Activated T-cell treated with anti-CD3 and anti-CD28 coated beads, Interleukin-2, amount 50 U/mL, for 1 hour (primary cell): Measurements from ENCODE around the gene SCG2.
"Not testable (repeated sequence)": the region's sequence is repeated elsewhere in the genome, so short reads cannot be mapped to it uniquely, and the experiment has no call there.

ENCODE experiments used
- DNase-seq: peaks from one replicate; pipeline ENCODE4 v3.0.0-alpha.2; 2020

The SCG2 gene

GRCh38 chr2:223607476-223607875, 5.3 kb upstream of the SCG2 start:
- no peak for DNase-seq

DNA sequence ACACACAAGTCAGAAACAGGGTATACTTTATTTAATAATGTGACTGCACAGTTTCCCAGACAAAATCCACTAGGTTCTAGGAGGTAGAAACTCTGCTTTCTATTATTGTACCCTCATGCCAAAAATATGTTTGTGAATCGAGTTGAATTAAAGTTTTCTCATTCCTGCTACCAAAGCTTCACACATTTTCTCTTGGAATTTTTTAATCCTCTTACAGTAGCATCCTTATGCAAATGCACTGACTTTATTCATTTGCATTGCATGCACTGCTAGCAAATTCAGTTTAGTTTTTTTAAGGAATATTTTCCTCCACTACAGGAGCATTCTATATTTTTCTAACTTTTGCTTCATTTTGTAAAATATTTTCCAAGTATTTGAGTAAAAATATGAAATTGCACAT, 4.8 kb upstream of the SCG2 start:
- no peak for DNase-seq

- no peak for DNase-seq
Measured at GRCh38 chr2:223604231-223604630, 2.1 kb upstream of the SCG2 start.

DNA sequence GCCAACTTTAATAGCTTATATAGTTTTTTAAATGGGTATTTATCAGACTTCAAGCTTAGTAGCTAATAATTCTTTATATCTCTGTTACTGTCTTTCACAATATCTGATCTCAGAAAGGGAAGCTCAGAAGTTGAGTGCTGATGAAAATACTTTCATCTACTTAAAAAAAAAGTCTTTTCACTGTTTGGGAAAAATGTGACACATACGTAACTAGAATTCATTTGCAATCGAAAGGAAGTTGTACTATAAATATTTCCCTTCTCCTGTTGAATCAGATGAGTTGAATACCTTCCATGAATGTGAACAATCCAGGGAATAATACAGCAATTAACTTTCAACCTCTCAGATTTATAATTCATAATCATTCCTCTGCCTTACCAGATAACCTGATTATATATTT, 811 bp upstream of the SCG2 start:
- DNase-seq = no peak

DNA sequence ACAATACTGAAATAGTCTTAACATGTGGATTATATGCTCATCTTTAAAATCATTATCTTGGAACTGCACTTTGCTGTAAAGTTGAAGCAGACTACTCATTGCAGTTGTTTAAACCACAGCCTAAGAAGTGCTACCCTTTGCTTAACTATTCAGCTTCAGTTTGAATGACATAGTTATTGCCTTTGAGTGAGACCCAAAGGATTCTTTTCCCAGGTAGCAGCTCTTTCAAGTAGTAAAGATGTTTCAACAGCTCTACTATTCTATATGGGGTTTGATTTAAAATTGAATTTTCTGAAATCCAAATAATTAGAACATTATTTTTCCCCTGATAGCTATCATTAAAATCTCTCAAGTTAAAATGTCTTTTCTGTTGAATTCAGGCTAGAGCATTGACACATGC, 1.1 kb downstream of the SCG2 start:
- DNase-seq = no peak

GRCh38 chr2:223599640-223600380, 2.4 kb downstream of the SCG2 start:
- DNase-seq = no peak

DNA sequence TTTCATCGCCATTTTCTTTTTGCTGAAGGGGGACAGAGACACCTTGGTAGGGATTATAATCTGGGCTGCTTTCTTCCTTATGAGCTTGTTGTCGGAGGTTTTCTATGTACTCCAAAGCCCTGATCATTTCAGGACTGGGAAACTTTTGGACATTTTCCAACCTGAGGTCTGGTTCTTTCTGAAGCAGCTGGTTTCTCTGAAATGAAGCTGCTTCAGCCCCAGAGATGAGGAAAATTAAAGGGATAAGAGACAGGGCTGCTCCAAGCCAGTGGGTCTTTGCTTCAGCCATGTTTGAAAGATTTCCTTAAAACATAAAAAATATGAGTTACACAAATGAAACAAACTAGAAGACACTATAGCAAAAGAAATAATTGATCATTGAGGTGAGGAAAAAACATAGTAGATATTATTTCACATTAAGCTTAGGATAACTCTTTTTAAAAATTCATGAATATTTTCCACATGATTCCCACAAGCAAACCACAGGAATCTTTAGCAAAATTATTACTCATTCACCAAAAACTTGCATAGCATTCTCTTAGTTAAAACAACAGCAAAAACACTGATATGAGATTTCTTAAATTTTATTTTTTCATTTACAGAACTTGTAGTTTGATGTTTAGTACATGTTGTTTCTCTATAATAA, 3.0 kb downstream of the SCG2 start:
- no peak for DNase-seq

DNA sequence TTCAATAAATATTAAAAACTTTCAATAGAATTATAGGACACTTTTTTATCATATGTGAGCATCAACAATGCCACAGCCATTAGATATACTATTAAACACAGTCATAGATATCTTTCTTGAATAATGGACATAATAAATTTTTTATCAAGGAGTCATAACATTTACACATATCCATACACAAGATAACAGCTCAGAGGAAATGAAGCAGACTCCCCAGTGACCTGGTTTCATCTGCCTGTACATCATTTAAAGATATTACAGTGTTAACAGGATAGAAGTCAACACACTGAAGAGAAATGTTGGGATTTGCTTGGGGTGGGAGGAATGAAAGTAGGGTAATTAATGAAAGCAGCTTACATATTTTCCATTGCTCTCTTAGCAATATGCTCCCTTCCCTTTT, 5.1 kb downstream of the SCG2 start:
- no peak for DNase-seq

DNA sequence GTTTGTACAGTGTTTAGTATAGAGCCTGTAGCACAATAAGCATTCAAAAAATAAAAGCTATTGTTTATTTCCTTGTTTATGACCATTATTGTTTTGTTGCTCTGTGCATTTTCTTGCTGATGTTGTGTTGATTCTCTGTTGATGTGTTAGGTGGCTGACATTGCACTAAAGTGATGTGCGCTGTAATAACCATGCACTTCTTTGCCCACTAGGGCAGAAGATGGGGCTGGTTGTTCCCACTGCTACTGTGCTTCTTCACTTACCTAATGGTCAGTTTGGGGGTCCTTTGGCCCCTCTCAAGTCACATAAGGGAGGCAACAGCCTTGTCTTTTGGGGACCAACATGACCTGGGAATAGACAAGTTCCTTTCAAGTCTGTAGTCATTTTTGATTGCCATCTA, 6.0 kb downstream of the SCG2 start:
- DNase-seq = no peak

- DNase-seq = no peak
Measured at GRCh38 chr2:223594831-223595230, 7.3 kb downstream of the SCG2 start.

GRCh38 chr2:223594259-223594658, 7.9 kb downstream of the SCG2 start:
- no peak for DNase-seq

DNA sequence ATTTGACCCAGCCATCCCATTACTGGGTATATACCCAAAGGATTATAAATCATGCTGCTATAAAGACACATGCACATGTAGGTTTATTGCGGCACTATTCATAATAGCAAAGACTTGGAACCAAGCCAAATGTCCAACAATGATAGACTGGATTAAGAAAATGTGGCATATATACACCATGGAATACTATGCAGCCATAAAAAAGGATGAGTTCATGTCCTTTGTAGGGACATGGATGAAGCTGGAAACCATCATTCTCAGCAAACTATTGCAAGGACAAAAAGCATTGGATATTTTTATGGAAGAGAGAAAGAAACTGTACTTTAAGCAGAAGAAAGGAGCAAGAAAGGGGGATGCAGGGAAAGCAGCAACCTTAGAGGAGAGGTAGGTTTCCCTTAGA, 9.5 kb downstream of the SCG2 start:
- not testable (repeated sequence) for DNase-seq

DNA sequence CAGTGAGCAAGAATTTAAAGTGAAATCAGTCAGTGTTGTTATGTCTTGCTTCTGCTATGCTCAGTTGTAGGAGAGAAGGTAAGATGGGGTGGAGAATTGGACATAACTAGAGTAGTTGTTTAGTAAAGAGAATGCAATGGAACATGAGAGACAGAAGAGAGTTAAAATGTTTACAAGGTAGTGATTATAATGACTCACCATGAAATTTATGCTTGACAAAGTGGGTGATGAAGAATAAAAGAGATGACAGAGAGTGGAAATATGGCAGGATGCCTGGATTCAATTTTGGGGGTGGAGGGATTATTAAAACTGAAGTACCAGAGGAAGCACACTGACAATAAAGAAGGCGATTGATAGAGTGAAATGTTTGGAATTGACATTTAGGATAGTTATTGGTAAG, 10.6 kb downstream of the SCG2 start:
- no peak for DNase-seq

DNA sequence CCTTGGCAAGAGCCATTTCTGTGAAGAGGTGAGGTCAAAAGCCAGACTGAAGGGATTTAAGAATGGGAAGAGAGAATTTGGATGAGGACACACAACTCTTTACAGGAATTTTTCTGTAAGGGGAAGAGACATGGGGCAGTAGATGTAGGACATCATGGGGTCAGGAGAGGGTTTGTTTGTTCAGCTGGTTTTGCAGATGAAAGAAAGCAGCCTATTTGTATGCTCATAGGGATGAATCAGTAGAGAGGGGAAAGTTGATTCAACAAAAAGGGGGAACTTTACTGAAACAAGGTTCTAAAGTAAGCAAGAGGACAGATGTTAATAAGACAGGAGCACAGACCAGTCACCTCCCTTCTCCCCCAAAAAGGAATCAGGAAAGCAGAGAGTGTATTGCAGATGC, 11.2 kb downstream of the SCG2 start:
- DNase-seq = no peak

DNA sequence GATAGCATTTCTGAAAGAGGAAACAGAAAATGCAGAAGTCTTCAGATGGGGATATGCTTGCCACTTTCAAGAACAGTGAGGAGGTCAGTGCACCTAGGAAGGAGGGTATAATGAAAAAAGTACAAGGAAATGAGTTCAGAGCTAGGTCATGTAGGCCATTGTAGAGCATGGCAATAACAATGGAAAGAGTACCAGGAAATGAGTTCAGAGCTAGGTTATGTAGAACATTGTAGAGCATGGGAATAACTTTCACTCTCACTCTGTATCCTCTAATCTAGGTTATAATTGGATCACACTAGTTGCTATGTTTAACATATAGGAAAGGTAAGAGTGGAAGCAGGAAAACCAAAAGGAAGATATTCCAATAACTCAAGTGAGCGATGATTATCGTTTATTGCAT, 12.3 kb downstream of the SCG2 start:
- no peak for DNase-seq

GRCh38 chr2:223588251-223588650, 13.9 kb downstream of the SCG2 start:
- no peak for DNase-seq

GRCh38 chr2:223587301-223587700, 14.9 kb downstream of the SCG2 start:
- no peak for DNase-seq

- no peak for DNase-seq
Measured at GRCh38 chr2:223586261-223586660, 15.9 kb downstream of the SCG2 start.

DNA sequence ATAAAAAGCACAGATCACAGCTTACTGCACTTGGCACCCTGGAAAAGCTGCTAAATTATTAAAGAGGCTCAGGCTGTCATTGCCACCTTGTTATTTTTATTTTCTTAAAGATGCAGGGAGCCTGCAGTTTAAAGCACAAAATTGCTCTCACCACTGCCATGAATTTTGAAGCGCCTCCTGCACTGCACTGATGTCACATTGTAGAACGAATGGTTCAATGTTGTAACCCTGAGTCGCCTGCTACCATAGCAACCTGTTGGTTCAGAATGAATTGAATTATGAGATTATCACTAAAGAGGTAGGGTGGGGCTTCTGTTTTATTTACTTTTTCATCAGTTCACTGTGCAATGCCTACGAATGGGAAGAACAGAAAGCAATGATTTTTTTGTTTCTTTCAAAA, 16.5 kb downstream of the SCG2 start:
- no peak for DNase-seq

DNA sequence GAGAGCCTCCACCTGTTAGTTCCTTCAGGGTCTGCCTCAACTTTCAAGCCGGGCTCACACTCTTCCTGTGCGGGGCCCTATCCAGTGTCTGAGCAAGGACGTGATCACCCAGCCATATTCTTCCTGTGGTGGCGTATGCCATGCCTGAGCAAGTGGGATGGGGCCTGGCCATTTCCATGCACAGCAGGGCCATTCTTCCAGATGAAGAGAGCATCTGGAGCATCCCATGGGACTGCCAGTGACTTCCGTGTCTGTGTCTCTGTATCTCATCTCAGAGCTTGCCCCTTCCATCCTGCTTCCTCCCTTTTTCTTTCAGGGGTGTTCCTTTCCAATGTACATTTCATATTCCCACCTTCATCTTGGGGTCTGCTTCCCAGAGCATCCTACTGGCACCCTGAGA, 20.2 kb downstream of the SCG2 start:
- no peak for DNase-seq

- no peak for DNase-seq
Measured at GRCh38 chr2:223580951-223581350, 21.2 kb downstream of the SCG2 start.

DNA sequence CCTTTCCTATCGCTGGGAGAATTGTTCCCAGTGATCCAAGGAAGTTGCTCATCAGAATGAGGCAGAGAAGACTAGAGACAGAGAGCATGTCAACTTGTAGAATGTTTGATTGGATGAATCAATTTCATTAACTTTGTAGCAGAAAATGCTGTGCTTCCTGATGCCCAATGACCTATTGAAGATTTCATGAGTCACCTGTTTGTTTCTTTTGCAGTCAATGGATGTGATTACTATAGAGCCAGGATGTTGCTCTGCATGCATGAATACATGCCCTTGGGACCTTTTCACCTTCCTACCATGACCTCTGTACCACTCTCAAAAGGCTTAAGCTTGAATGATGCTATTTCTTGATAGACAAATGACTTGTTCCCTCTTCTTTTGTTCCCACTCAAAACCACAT, 23.3 kb downstream of the SCG2 start:
- no peak for DNase-seq

- no peak for DNase-seq
Measured at GRCh38 chr2:223576873-223577272, 25.3 kb downstream of the SCG2 start.

DNA sequence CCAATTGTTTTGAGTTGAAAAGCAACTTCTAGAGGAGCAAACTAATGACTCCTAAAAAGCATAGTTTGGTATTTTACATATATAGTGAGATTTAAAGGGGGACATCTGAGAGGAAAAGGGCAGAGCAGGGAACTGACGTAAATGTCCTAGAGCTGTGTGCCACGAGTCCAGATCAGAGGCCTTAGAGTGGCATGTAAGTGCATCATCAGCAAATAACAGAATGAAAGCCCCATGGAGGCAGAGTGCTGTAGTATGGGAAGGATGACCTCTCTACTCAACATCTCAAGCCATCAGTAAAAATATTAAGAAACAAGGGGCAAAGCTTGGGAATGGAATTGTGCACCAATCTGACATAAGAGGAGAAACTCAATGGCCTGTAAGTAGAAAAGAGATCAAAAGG, 31.4 kb downstream of the SCG2 start:
- DNase-seq = no peak

DNA sequence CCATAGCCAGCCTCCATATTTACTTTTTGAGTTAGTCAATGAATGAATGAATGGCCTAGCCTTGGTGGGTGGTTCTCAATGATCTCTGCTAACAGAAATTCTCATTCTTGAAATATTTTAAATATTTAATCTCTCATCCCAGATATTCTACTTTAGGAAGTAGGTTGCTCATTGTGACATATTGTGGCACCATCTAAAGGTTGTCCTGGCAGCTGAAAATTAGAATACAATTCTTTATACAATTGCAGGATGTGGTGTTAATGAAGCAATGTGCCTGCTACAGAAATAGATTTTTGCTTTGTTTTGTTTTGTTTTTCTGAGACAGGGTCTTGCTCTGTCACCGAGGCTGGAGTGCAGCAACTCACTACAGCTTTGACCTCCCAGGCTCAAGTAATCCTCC, 35.8 kb downstream of the SCG2 start:
- DNase-seq = no peak
